Activated T-helper 2 cell treated with anti-CD3 and anti-CD28 coated beads, Interferon-gamma antibody, Interleukin-2, Interleukin-4, amounts not matched to agents 10 μg/mL and 5 μg/mL and 100 μg/mL, durations not matched to agents 14 hours and 24 hours and 36 hours (primary cell): ENCODE results near the gene QTRT2. TPM values are rescaled to one million over a fixed set of nuclear protein-coding genes. Genes with fewer than 3 reads are reported as not detected.

Source experiments
- DNase-seq: peaks from one replicate; pipeline ENCODE4 v3.0.0; 2021; ENCODE audit warnings: low spot score
- H3K27ac Mint-ChIP-seq: one replicate; pipeline ENCODE4 v1.8.0; 2021; ENCODE audit warnings: mixed read lengths
- H3K27me3 Mint-ChIP-seq: one replicate; pipeline ENCODE4 v1.8.0; 2021; ENCODE audit warnings: low read depth, mixed read lengths
- H3K36me3 Mint-ChIP-seq: one replicate; pipeline ENCODE4 v1.8.0; 2021; ENCODE audit warnings: low read depth, mixed read lengths
- H3K4me1 Mint-ChIP-seq: one replicate; pipeline ENCODE4 v1.8.0; 2021; ENCODE audit warnings: low read depth, mixed read lengths
- H3K4me3 Mint-ChIP-seq: one replicate; pipeline ENCODE4 v1.8.0; 2021; ENCODE audit warnings: low read depth, mild to moderate bottlenecking, moderate library complexity, mixed read lengths
- H3K9me3 Mint-ChIP-seq: one replicate; pipeline ENCODE4 v1.8.0; 2021; ENCODE audit warnings: mixed read lengths
- intact Hi-C: fragments of 100-400 bp; cut with micrococcal nuclease; formaldehyde crosslinking; loops from one replicate; pipeline ENCODE4 v1.15.1; 2023
- total RNA-seq: library from RNA; stranded (reverse); gene quantifications from 2 replicates; pipeline ENCODE4 v1.2.3, GENCODE V29; 2022

The QTRT2 gene
- total RNA-seq, 1 donor from 2014 or later, result 41.3 TPM

- H3K9me3 Mint-ChIP-seq, result no peaks in the 10 kb centered on the region
- no peak overlapping the region for H3K4me3 Mint-ChIP-seq
- H3K27me3 Mint-ChIP-seq, result peaks cover 19% of the 10 kb centered on the region
- H3K4me1 Mint-ChIP-seq, result no peaks in the 10 kb centered on the region
- intact Hi-C loops, result no loop called here
- H3K27ac Mint-ChIP-seq, result no peak overlapping the region
- no peaks in the 10 kb centered on the region for H3K36me3 Mint-ChIP-seq
- DNase-seq, result no peak
Observed at GRCh38 chr3:114112696-114113095, 56.2 kb downstream of the QTRT2 start.

- H3K4me1 Mint-ChIP-seq, result no peaks in the 10 kb centered on the region
- H3K9me3 Mint-ChIP-seq, result no peaks in the 10 kb centered on the region
- peaks cover 14% of the 10 kb centered on the region for H3K27me3 Mint-ChIP-seq
- no peaks in the 10 kb centered on the region for H3K36me3 Mint-ChIP-seq
- no peak overlapping the region for H3K27ac Mint-ChIP-seq
- intact Hi-C loops, result no loop called here
- DNase-seq, result no peak
- no peak overlapping the region for H3K4me3 Mint-ChIP-seq
Observed at GRCh38 chr3:114114719-114115118, 58.2 kb downstream of the QTRT2 start.

GRCh38 chr3:114115143-114115542 lies 58.6 kb downstream of the QTRT2 start:
- DNase-seq, result no peak
- H3K4me3 Mint-ChIP-seq, result no peak overlapping the region
- H3K36me3 Mint-ChIP-seq, result no peaks in the 10 kb centered on the region
- H3K4me1 Mint-ChIP-seq, result no peaks in the 10 kb centered on the region
- no peaks in the 10 kb centered on the region for H3K9me3 Mint-ChIP-seq
- no peak overlapping the region for H3K27ac Mint-ChIP-seq
- peaks cover 10% of the 10 kb centered on the region for H3K27me3 Mint-ChIP-seq
- intact Hi-C loops, result no loop called here

- H3K9me3 Mint-ChIP-seq, result no peaks in the 10 kb centered on the region
- H3K27ac Mint-ChIP-seq, result no peak overlapping the region
- DNase-seq, result no peak
- no peak overlapping the region for H3K4me3 Mint-ChIP-seq
- H3K36me3 Mint-ChIP-seq, result no peaks in the 10 kb centered on the region
- no peaks in the 10 kb centered on the region for H3K27me3 Mint-ChIP-seq
- intact Hi-C loops, result no loop called here
- H3K4me1 Mint-ChIP-seq, result no peaks in the 10 kb centered on the region
Observed at GRCh38 chr3:114119776-114120175, 63.2 kb downstream of the QTRT2 start.

- Mint-ChIP-seq H3K27ac (no peak overlapping the region), H3K4me1 (no peaks in the 10 kb centered on the region), H3K36me3 (no peaks in the 10 kb centered on the region), H3K4me3 (no peak overlapping the region), H3K27me3 (no peaks in the 10 kb centered on the region), H3K9me3 (no peaks in the 10 kb centered on the region)
- intact Hi-C loops, result no loop called here
- DNase-seq, result no peak
Observed at GRCh38 chr3:114120211-114120610, 63.7 kb downstream of the QTRT2 start.

GRCh38 chr3:114122027-114122709 lies 65.6 kb downstream of the QTRT2 start:
- H3K4me3 Mint-ChIP-seq, result no peak overlapping the region
- H3K36me3 Mint-ChIP-seq, result no peaks in the 10 kb centered on the region
- H3K9me3 Mint-ChIP-seq, result no peaks in the 10 kb centered on the region
- DNase-seq, result no peak
- no peaks in the 10 kb centered on the region for H3K4me1 Mint-ChIP-seq
- intact Hi-C loops, result no loop called here
- H3K27me3 Mint-ChIP-seq, result no peaks in the 10 kb centered on the region
- no peak overlapping the region for H3K27ac Mint-ChIP-seq

- Mint-ChIP-seq H3K4me3 (no peak overlapping the region), H3K27me3 (no peaks in the 10 kb centered on the region), H3K27ac (no peak overlapping the region), H3K4me1 (peaks cover 4% of the 10 kb centered on the region), H3K36me3 (no peaks in the 10 kb centered on the region), H3K9me3 (no peaks in the 10 kb centered on the region)
- intact Hi-C loops, result no loop called here
- DNase-seq, result no peak
Observed at GRCh38 chr3:114126461-114126860, 69.9 kb downstream of the QTRT2 start.

- Mint-ChIP-seq H3K4me3 (no peak overlapping the region), H3K36me3 (no peaks in the 10 kb centered on the region), H3K4me1 (peaks cover 4% of the 10 kb centered on the region), H3K27ac (no peak overlapping the region), H3K27me3 (peaks cover 3% of the 10 kb centered on the region), H3K9me3 (no peaks in the 10 kb centered on the region)
- intact Hi-C loops, result no loop called here
- no peak for DNase-seq
Observed at GRCh38 chr3:114127517-114127916, 71.0 kb downstream of the QTRT2 start.

- Mint-ChIP-seq H3K4me1 (peaks cover 4% of the 10 kb centered on the region), H3K27me3 (peaks cover 3% of the 10 kb centered on the region), H3K36me3 (no peaks in the 10 kb centered on the region), H3K27ac (no peak overlapping the region), H3K9me3 (no peaks in the 10 kb centered on the region), H3K4me3 (no peak overlapping the region)
- intact Hi-C loops, result no loop called here
- no peak for DNase-seq
Observed at GRCh38 chr3:114128231-114128630, 71.7 kb downstream of the QTRT2 start.

GRCh38 chr3:114128826-114129225 lies 72.3 kb downstream of the QTRT2 start:
- Mint-ChIP-seq H3K4me1 (peaks cover 4% of the 10 kb centered on the region), H3K27ac (no peak overlapping the region), H3K9me3 (no peaks in the 10 kb centered on the region), H3K36me3 (no peaks in the 10 kb centered on the region), H3K4me3 (no peak overlapping the region), H3K27me3 (peaks cover 3% of the 10 kb centered on the region)
- DNase-seq, result no peak
- intact Hi-C loops, result no loop called here

- Mint-ChIP-seq H3K36me3 (no peaks in the 10 kb centered on the region), H3K9me3 (no peaks in the 10 kb centered on the region), H3K4me1 (peaks cover 4% of the 10 kb centered on the region), H3K27ac (no peak overlapping the region), H3K4me3 (no peak overlapping the region), H3K27me3 (peaks cover 3% of the 10 kb centered on the region)
- intact Hi-C loops, result no loop called here
- DNase-seq, result no peak
Observed at GRCh38 chr3:114132500-114132899, 76.0 kb downstream of the QTRT2 start.

GRCh38 chr3:114133947-114134346 lies 77.4 kb downstream of the QTRT2 start:
- no peak overlapping the region for H3K27ac Mint-ChIP-seq
- no peaks in the 10 kb centered on the region for H3K36me3 Mint-ChIP-seq
- intact Hi-C loops, result no loop called here
- no peak overlapping the region for H3K4me3 Mint-ChIP-seq
- H3K9me3 Mint-ChIP-seq, result no peaks in the 10 kb centered on the region
- H3K4me1 Mint-ChIP-seq, result no peaks in the 10 kb centered on the region
- peaks cover 3% of the 10 kb centered on the region for H3K27me3 Mint-ChIP-seq
- DNase-seq, result no peak
